Central memory CD4-positive, alpha-beta T cell (primary cell): ENCODE results near the gene LSAMP.
"Not testable (repeated sequence)": the region's sequence is repeated elsewhere in the genome, so short reads cannot be mapped to it uniquely, and the experiment has no call there.

Experiments used
- DNase-seq: peaks from one replicate; pipeline ENCODE4 v3.0.0; 2022

LSAMP gene

GRCh38 chr3:116233711-116234357, 211.5 kb downstream of the LSAMP start:
- DNase-seq: no peak

- no peak for DNase-seq
Measured at GRCh38 chr3:116230431-116231020, 214.8 kb downstream of the LSAMP start.

- no peak for DNase-seq
Measured at GRCh38 chr3:116226266-116226665, 219.0 kb downstream of the LSAMP start.

GRCh38 chr3:116216761-116217160, 228.5 kb downstream of the LSAMP start:
- DNase-seq: no peak

- DNase-seq: no peak
Measured at GRCh38 chr3:116211901-116212300, 233.4 kb downstream of the LSAMP start.

- DNase-seq: not testable (repeated sequence)
Measured at GRCh38 chr3:116208830-116209229, 236.5 kb downstream of the LSAMP start.

GRCh38 chr3:116200956-116201690, 244.2 kb downstream of the LSAMP start:
- no peak for DNase-seq

GRCh38 chr3:116199063-116199462, 246.2 kb downstream of the LSAMP start:
- no peak for DNase-seq

- no peak for DNase-seq
Measured at GRCh38 chr3:116198087-116198486, 247.2 kb downstream of the LSAMP start.

GRCh38 chr3:116192464-116192863, 252.8 kb downstream of the LSAMP start:
- DNase-seq: no peak

GRCh38 chr3:116191409-116191808, 253.9 kb downstream of the LSAMP start:
- no peak for DNase-seq

GRCh38 chr3:116190095-116190494, 255.2 kb downstream of the LSAMP start:
- DNase-seq: no peak

GRCh38 chr3:116188231-116188785, 257.0 kb downstream of the LSAMP start:
- no peak for DNase-seq

- DNase-seq: no peak
Measured at GRCh38 chr3:116186049-116186448, 259.2 kb downstream of the LSAMP start.

- no peak for DNase-seq
Measured at GRCh38 chr3:116181159-116181558, 264.1 kb downstream of the LSAMP start.

- no peak for DNase-seq
Measured at GRCh38 chr3:116179091-116179490, 266.2 kb downstream of the LSAMP start.

- no peak for DNase-seq
Measured at GRCh38 chr3:116176974-116177555, 268.2 kb downstream of the LSAMP start.

GRCh38 chr3:116166121-116166520, 279.2 kb downstream of the LSAMP start:
- no peak for DNase-seq

GRCh38 chr3:116165641-116166040, 279.6 kb downstream of the LSAMP start:
- no peak for DNase-seq

- DNase-seq: no peak
Measured at GRCh38 chr3:116165135-116165534, 280.2 kb downstream of the LSAMP start.

- no peak for DNase-seq
Measured at GRCh38 chr3:116164039-116164438, 281.2 kb downstream of the LSAMP start.

- no peak for DNase-seq
Measured at GRCh38 chr3:116161575-116162525, 283.4 kb downstream of the LSAMP start.
